Vagina (tissue), 2 donors: ENCODE measurements around the gene UBN1. TPM values are rescaled to one million over a fixed set of nuclear protein-coding genes. Genes with fewer than 3 reads are reported as not detected.
"Not testable (repeated sequence)": the region's sequence is repeated elsewhere in the genome, so short reads cannot be mapped to it uniquely, and the experiment has no call there.

Source experiments
- DNase-seq, 2 donors: peaks; one replicate each; pipeline ENCODE4 v3.0.0-alpha.2; 2017; ENCODE audit errors: extremely low spot score in 2 of 2
- H3K27ac ChIP-seq: fragments of 200-600 bp; sonication (generic); one replicate; pipeline ENCODE4 v1.5.1; 2019
- H3K27me3 ChIP-seq: fragments of 200-600 bp; sonication (generic); one replicate; pipeline ENCODE4 v1.5.1; 2019
- H3K36me3 ChIP-seq, 2 donors: fragments of 200-600 bp; sonication (generic); one replicate each; pipeline ENCODE4 v1.5.1; 2017 to 2019
- H3K4me1 ChIP-seq: fragments of 200-600 bp; sonication (generic); one replicate; pipeline ENCODE4 v1.5.1; 2019
- H3K4me3 ChIP-seq, 2 donors: fragments of 200-600 bp; sonication (generic); 1 replicate in 1 of 2; 2 replicates in 1 of 2; pipeline ENCODE4 v1.5.1; 2016 to 2019
- H3K9me3 ChIP-seq: fragments of 200-600 bp; sonication (generic); one replicate; pipeline ENCODE4 v1.5.1; 2019
- CTCF ChIP-seq, 3 experiments: fragments of 450-650 bp in 2 of 3; fragments of 200-600 bp in 1 of 3; sonication (generic) in 1 of 3; IDR thresholded peaks; one replicate each; pipeline ENCODE4 v1.5.1; 2017 to 2019; ENCODE audit warnings: antibody characterized with exemption in 3 of 3, mild to moderate bottlenecking in 2 of 3, moderate library complexity in 2 of 3
- POLR2A ChIP-seq, 2 donors: fragments of 450-650 bp; IDR thresholded peaks; one replicate each; pipeline ENCODE4 v1.6.1; 2017; ENCODE audit warnings: antibody characterized with exemption in 2 of 2, mild to moderate bottlenecking in 2 of 2, moderate library complexity in 2 of 2
- POLR2AphosphoS5 ChIP-seq, 2 donors: sonication (generic); formaldehyde crosslinking; IDR thresholded peaks; one replicate each; pipeline ENCODE4 v1.9.0; 2017; ENCODE audit warnings: antibody characterized with exemption in 2 of 2, mild to moderate bottlenecking in 2 of 2, low read depth in 1 of 2; ENCODE audit not compliant: insufficient read depth in 1 of 2
- intact Hi-C: fragments of 100-400 bp; cut with DNase I; formaldehyde crosslinking; loops from one replicate; pipeline ENCODE4 v1.15.1; 2023
- total RNA-seq: library from RNA; depleted of rRNA; stranded (reverse); fragments of >200 nt; gene quantifications from one replicate; pipeline ENCODE4 v1.2.3, GENCODE V29; 2016

Gene UBN1
- total RNA-seq, 1 donor from 2014 or later = 17.2 TPM

DNA sequence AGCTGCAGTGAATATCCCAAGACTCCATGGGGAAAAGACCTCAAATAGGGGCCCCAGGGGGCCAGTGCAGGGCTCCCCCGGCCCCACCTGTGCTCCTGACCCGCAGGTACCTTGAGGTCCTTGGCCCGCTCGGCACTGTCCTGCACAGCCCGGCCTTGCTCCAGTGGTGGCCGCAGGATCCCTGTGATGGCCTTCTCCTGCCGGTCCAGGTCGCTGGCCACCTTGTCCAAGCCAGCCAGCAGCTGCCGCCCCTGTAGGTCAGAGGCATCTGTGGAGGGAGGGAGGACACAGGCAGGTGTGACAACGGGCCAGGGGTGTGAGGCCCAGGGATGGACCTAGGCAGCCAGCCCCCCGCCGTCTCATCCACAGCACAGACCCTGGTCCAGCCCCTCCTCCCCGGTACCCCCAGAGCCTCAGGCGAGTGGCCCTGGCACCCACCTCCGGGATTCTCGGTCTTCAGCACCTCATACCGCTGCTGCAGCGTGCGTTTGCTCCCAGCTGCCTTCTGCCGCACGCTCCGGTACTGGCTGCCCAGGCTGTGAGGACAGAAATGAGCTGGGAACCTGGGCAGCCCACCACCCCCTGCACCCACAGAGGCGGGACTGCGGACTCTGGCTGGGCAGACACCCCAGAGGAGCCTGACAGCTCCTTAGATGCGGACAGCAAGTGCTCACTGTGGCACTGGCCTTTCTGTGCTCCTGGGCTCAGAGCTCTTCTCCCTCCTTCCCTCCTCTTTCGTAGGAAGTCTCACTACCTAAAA is 46.0 kb downstream of the UBN1 start:
- H3K36me3 ChIP-seq = peaks cover 0 to 91% of the 10 kb centered on the region in 2 donors
- no peak overlapping the region for H3K4me3 ChIP-seq
- no peaks in the 10 kb centered on the region for H3K9me3 ChIP-seq
- H3K27ac ChIP-seq = peak overlapping the region; percentile 74
- no peaks in the 10 kb centered on the region for H3K27me3 ChIP-seq
- DNase-seq = no peak
- intact Hi-C loops = no loop called here
- H3K4me1 ChIP-seq = peaks cover 19% of the 10 kb centered on the region
- TF ChIP-seq POLR2A (IDR thresholded peaks at IDR 0.05) = no peak
- no peak for TF ChIP-seq POLR2AphosphoS5 (IDR thresholded peaks at IDR 0.05; ENCODE audit: insufficient read depth in 1 of 2, low read depth in 1 of 2)
- no peak for TF ChIP-seq CTCF (IDR thresholded peaks at IDR 0.05)

- intact Hi-C loops = no loop called here
- TF ChIP-seq CTCF (IDR thresholded peaks at IDR 0.05) = no peak
- no peak for TF ChIP-seq POLR2AphosphoS5 (IDR thresholded peaks at IDR 0.05; ENCODE audit: insufficient read depth in 1 of 2, low read depth in 1 of 2)
- no peak for TF ChIP-seq POLR2A (IDR thresholded peaks at IDR 0.05)
- DNase-seq = no peak
- Histone ChIP-seq H3K36me3 (peaks cover 0 to 94% of the 10 kb centered on the region in 2 donors), H3K27me3 (no peaks in the 10 kb centered on the region), H3K27ac (no peak overlapping the region), H3K4me1 (peaks cover 19% of the 10 kb centered on the region), H3K9me3 (no peaks in the 10 kb centered on the region), H3K4me3 (no peak overlapping the region)
Measured at GRCh38 chr16:4894276-4895150, 47.2 kb downstream of the UBN1 start.

DNA sequence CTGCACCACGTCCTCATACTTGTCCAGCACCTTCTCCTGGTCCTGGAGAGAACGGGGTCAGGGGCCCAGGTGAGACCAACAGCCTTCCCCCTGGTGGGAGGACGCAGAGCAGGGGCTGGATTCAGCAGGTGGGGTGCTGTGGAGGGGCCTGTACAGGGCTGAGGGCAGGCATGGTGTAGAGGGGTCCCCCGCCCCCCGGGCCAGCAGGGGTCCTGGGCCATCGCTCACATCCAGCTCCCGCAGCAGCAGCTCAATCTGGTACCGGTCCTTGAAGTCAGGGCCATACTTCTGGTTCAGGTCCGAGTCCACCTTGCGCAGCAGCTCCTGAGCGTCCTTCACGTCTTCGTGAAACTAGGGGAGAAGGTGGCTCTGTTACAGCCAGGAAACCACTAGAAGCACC is 48.1 kb downstream of the UBN1 start:
- H3K27ac ChIP-seq = no peak overlapping the region
- TF ChIP-seq POLR2AphosphoS5 (IDR thresholded peaks at IDR 0.05; ENCODE audit: insufficient read depth in 1 of 2, low read depth in 1 of 2) = no peak
- intact Hi-C loops = no loop called here
- DNase-seq = no peak
- no peak overlapping the region for H3K4me3 ChIP-seq
- peaks cover 19% of the 10 kb centered on the region for H3K4me1 ChIP-seq
- H3K27me3 ChIP-seq = no peaks in the 10 kb centered on the region
- H3K36me3 ChIP-seq = peaks cover 0 to 94% of the 10 kb centered on the region in 2 donors
- no peaks in the 10 kb centered on the region for H3K9me3 ChIP-seq

GRCh38 chr16:4896761-4897160 is 49.5 kb downstream of the UBN1 start:
- Histone ChIP-seq H3K4me1 (peaks cover 18% of the 10 kb centered on the region), H3K36me3 (peaks cover 0 to 94% of the 10 kb centered on the region in 2 donors)
- DNase-seq, intact Hi-C loops, H3K4me3 ChIP-seq, H3K27me3 ChIP-seq, H3K9me3 ChIP-seq, H3K27ac ChIP-seq: not testable (repeated sequence)

DNA sequence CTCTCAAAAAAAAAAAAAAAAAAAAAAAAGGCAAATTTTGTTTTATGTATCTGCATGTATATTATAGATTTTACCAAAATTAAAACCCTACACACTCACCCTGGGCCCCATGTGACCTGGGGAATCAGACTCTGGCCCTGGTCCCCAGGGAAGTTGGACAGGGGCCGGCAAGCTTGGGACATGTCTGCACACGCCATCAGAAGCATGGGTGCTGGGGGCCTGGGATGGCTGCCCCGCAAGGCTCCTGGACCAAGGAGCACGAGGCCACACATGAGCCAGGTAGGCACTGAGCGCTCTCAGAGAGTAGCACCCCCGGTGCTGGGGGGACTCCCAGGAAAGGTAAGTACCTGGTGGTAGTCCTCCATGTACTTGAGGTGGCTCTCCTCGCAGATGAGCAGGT is 50.0 kb downstream of the UBN1 start:
- no peak overlapping the region for H3K4me3 ChIP-seq
- no peak for DNase-seq
- H3K36me3 ChIP-seq = peaks cover 0 to 94% of the 10 kb centered on the region in 2 donors
- no peak overlapping the region for H3K27ac ChIP-seq
- peaks cover 12% of the 10 kb centered on the region for H3K4me1 ChIP-seq
- no peak for TF ChIP-seq POLR2AphosphoS5 (IDR thresholded peaks at IDR 0.05; ENCODE audit: insufficient read depth in 1 of 2, low read depth in 1 of 2)
- no peak for TF ChIP-seq CTCF (IDR thresholded peaks at IDR 0.05)
- no peak for TF ChIP-seq POLR2A (IDR thresholded peaks at IDR 0.05)
- H3K27me3 ChIP-seq = no peaks in the 10 kb centered on the region
- H3K9me3 ChIP-seq = no peaks in the 10 kb centered on the region
- intact Hi-C loops = no loop called here
